Naive thymus-derived CD4-positive, alpha-beta T cell (primary cell): Measurements from ENCODE around the gene PSD4. TPM values are rescaled to one million over a fixed set of nuclear protein-coding genes. Genes with fewer than 3 reads are reported as not detected.

Source experiments
- ATAC-seq: fragments of 150-1000 bp; cut with Tn5 transposase; 2 replicates; pipeline ENCODE4 v1.10.0; 2021; ENCODE audit warnings: mild to moderate bottlenecking, moderate library complexity
- CTCF ChIA-PET: fragments of 350-600 bp; sonication (Branson Sonifier 250); formaldehyde crosslinking; loops from one replicate; lab custom pipeline; 2021; ENCODE audit warnings: antibody characterized with exemption; lab: Charles Lee
- POLR2A ChIA-PET: fragments of 350-600 bp; sonication (Branson Sonifier 250); formaldehyde crosslinking; loops from one replicate; lab custom pipeline; 2021; ENCODE audit warnings: antibody characterized with exemption, inconsistent platforms; lab: Charles Lee
- DNase-seq, 9 donors: peaks; one replicate each; pipeline versions ENCODE4 v3.0.0 to v3.0.0-alpha.2; 2020 to 2022; ENCODE audit warnings: mixed read lengths in 1 of 9
- H3K27ac ChIP-seq: one replicate; pipeline ENCODE4 v1.7.0; 2013; ENCODE audit warnings: mild to moderate bottlenecking, low read depth, low read length, moderate library complexity
- H3K27me3 ChIP-seq, 2 donors: one replicate each; pipeline ENCODE4 v1.7.0; 2013; ENCODE audit warnings: low read length in 2 of 2, mild to moderate bottlenecking in 2 of 2, moderate library complexity in 2 of 2; ENCODE audit not compliant: control insufficient read depth in 2 of 2, insufficient read depth in 2 of 2
- H3K36me3 ChIP-seq, 3 experiments: 1 replicate in 2 of 3; 2 replicates in 1 of 3; pipeline ENCODE4 v1.7.0; 2013; ENCODE audit warnings: low read length in 3 of 3, mild to moderate bottlenecking in 3 of 3, moderate library complexity in 1 of 3; ENCODE audit not compliant: insufficient read depth in 3 of 3, control insufficient read depth in 2 of 3
- H3K4me1 ChIP-seq, 2 donors: one replicate each; pipeline ENCODE4 v1.7.0; 2013; ENCODE audit warnings: low read length in 2 of 2, mild to moderate bottlenecking in 2 of 2, moderate library complexity in 1 of 2; ENCODE audit not compliant: control insufficient read depth in 2 of 2, insufficient read depth in 2 of 2
- H3K4me3 ChIP-seq: 2 replicates; pipeline ENCODE4 v1.7.0; 2013; ENCODE audit warnings: mild to moderate bottlenecking, low read length
- H3K9me3 ChIP-seq, 3 experiments: 1 replicate in 2 of 3; 2 replicates in 1 of 3; pipeline ENCODE4 v1.7.0; 2013; ENCODE audit warnings: low read length in 3 of 3; ENCODE audit not compliant: control insufficient read depth in 2 of 3
- H3K27ac Mint-ChIP-seq, 9 donors: one replicate each; pipeline ENCODE4 v1.8.0; 2020 to 2022; ENCODE audit warnings: mixed read lengths in 9 of 9, mild to moderate bottlenecking in 8 of 9, moderate library complexity in 5 of 9, inconsistent platforms in 2 of 9
- H3K27me3 Mint-ChIP-seq, 5 donors: one replicate each; pipeline ENCODE4 v1.8.0; 2021 to 2022; ENCODE audit warnings: mixed read lengths in 5 of 5, mild to moderate bottlenecking in 1 of 5
- H3K36me3 Mint-ChIP-seq, 5 donors: one replicate each; pipeline ENCODE4 v1.8.0; 2020 to 2022; ENCODE audit warnings: mixed read lengths in 5 of 5, mild to moderate bottlenecking in 3 of 5, inconsistent platforms in 1 of 5
- H3K4me1 Mint-ChIP-seq, 7 donors: one replicate each; pipeline ENCODE4 v1.8.0; 2020 to 2022; ENCODE audit warnings: mixed read lengths in 7 of 7, mild to moderate bottlenecking in 3 of 7, inconsistent platforms in 1 of 7
- H3K4me3 Mint-ChIP-seq, 10 donors: one replicate each; pipeline ENCODE4 v1.8.0; 2020 to 2022; ENCODE audit warnings: mild to moderate bottlenecking in 10 of 10, mixed read lengths in 10 of 10, moderate library complexity in 6 of 10, inconsistent platforms in 2 of 10
- H3K9me3 Mint-ChIP-seq, 11 donors: one replicate each; pipeline ENCODE4 v1.8.0; 2020 to 2022; ENCODE audit warnings: mixed read lengths in 11 of 11, mild to moderate bottlenecking in 4 of 11, inconsistent platforms in 1 of 11, moderate library complexity in 1 of 11
- intact Hi-C, 2 donors: fragments of 100-400 bp; cut with micrococcal nuclease; formaldehyde crosslinking; loops; one replicate each; pipeline ENCODE4 v1.15.1; 2023
- polyA plus RNA-seq, 2 donors: library from polyadenylated mRNA; unstranded; fragments of 300-500 nt; fragmentation: Illumina TruSeq; gene quantifications; one replicate each; pipeline ENCODE4 v1.2.3, GENCODE V29; 2021
- total RNA-seq, 6 experiments: library from RNA in 5 of 6; stranded (reverse) in 5 of 6; gene quantifications; 1 replicate in 5 of 6; 2 replicates in 1 of 6; pipeline ENCODE4 v1.2.3 and lab custom pipeline; 2021 to 2026

PSD4 gene
- total and polyA plus RNA-seq, 7 experiments from 2014 or later: 28.0 to 399 (median 112) TPM

DNA sequence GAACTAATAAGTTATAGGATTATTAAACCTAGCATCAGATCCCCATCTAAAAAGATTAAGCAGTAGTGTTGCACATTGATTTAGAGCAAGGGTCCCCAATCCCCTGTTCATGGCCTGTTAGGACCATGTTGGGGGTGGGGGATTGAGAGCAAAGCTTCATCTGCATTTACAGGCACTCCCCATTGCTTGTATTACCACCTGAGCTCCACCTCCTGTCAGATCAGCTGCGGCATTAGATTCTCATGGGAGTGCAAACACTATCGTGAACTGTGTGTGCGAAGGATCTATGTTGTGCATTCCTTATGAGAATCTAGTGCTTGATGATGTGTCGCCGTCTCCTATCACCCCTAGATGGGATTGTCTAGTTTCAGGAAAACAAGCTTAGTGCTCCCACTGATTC is 18.4 kb upstream of the PSD4 start:
- CTCF ChIA-PET: interaction anchor here (0.9 to 3.9 kb wide), 8 partner anchors 18 to 214 kb away, joined by 3 to 34 read pairs (median 4); partner anchors contain the start of gene PSD4
- no peaks in the 10 kb centered on the region for H3K9me3 Mint-ChIP-seq
- Histone ChIP-seq H3K27me3 (no peaks in the 10 kb centered on the region), H3K36me3 (no peaks in the 10 kb centered on the region), H3K27ac (no peak overlapping the region), H3K4me3 (no peak overlapping the region), H3K4me1 (peaks cover 14 to 19% of the 10 kb centered on the region in 2 donors), H3K9me3 (no peaks in the 10 kb centered on the region)
- peak overlapping the region in 1 of 10 donors; percentile 56 for H3K4me3 Mint-ChIP-seq
- no peak for DNase-seq
- H3K4me1 Mint-ChIP-seq: peaks cover 10 to 29% (median 28%) of the 10 kb centered on the region in 7 donors
- H3K27me3 Mint-ChIP-seq: peaks cover 0 to 16% (median 0%) of the 10 kb centered on the region in 5 donors
- POLR2A ChIA-PET: interaction anchor here (0.6 to 5.2 kb wide), 6 partner anchors 13 to 44 kb away, joined by 3 to 172 read pairs (median 8); partner anchors contain the start of gene PSD4
- H3K36me3 Mint-ChIP-seq: peaks cover 0 to 5% (median 0%) of the 10 kb centered on the region in 5 donors
- no peak overlapping the region for H3K27ac Mint-ChIP-seq
- intact Hi-C loops: loop anchor here (5.0 kb wide), 1 partner anchor 42 kb away; no protein-coding TSS in a partner anchor
- no peak for ATAC-seq

DNA sequence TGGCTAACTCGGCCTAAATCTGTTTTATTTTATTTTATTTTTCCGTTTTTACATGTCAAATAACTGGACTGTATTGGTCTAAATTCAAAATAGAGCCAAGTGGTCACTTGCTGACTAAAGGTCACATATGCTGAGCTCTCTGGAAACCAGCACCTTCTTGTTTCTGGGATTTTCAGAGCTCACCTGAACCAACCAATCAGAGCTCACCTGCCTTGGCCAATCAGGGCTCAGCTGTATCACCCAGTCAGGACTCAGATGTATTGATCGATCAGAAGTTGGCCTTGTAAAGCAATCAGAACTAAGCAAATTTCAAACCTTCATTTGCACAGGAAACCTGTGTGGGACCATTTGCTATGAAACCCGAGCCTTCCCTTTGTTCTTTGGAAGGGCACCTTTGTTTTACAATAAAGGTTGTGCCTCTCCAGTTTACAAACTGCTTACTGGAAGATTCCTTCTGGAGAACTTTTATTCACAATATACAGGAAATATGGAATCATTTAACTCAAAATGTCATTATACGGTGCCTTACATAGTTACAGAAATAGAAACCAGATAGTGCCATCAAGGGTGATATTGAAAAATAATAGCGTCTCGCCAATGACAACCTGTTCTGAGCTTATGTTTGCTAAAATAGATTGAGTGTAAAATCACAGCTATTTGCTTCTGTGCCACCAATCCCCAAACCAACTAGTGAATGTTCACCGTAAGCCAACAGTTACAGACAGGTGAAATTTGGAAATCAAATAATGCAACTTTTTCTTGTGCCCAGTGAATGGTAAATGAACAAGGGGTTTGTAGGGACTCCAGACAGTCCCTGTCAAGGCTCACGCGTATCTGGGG is 17.3 kb upstream of the PSD4 start:
- peak overlapping the region; percentile 52 to 93 (median 86) for H3K27ac Mint-ChIP-seq
- no peak for DNase-seq

DNA sequence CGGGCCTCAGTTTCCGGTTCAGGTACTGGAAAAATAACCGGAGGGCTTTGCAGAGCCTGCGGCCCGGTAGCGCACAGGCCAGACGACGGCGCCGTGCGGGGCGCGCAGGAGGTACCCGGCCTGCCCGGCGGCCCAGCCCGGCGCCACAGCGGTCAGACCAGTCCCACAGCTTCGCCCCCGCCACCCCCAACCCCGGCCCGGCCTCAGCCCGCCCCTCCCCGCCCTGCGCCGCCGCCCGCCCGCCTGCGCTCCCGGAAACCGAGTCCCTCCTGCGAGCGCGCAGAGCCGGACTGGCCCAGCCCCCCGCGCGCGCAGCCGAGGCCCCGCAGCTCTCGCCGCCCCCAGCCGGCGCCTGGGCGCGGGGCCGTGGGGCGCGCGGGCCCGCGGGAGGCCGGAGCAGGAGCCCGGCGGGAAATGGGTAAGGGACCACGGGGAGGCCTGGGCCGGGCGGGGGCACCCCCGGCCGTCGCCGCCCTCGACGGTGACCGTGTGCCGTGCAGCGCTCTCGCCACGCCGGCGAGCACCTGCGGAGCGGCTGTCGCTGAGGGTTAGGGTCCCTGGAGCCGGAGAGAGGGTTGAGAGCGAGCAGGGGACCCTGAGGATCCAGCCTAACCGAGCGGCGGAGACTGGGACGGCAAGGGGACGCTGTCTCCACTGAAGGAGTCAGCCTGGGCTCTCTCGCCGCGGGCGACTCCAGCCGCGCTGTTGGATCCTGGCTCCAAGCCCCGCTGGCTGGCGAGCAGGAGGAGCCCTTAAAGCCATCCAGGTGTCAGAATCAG is 16.5 kb upstream of the PSD4 start:
- CTCF ChIA-PET: interaction anchor here (1.0 to 3.9 kb wide), 7 partner anchors 10 to 213 kb away, joined by 3 to 34 read pairs (median 4); partner anchors contain the start of gene PSD4
- Histone ChIP-seq H3K9me3 (no peaks in the 10 kb centered on the region), H3K4me1 (peaks cover 14 to 20% of the 10 kb centered on the region in 2 donors), H3K36me3 (no peaks in the 10 kb centered on the region), H3K4me3 (peak overlapping the region; percentile 81), H3K27me3 (no peaks in the 10 kb centered on the region), H3K27ac (peak overlapping the region; percentile 74)
- Mint-ChIP-seq H3K27ac (peak overlapping the region; percentile 77 to 93 (median 88)), H3K36me3 (peaks cover 0 to 3% (median 0%) of the 10 kb centered on the region in 5 donors), H3K27me3 (peaks cover 0 to 11% (median 0%) of the 10 kb centered on the region in 5 donors), H3K9me3 (no peaks in the 10 kb centered on the region), H3K4me1 (peaks cover 12 to 34% (median 28%) of the 10 kb centered on the region in 7 donors), H3K4me3 (peak overlapping the region; percentile 84 to 94 (median 90))
- intact Hi-C loops: loop anchor here (2.0 to 5.0 kb wide), 2 partner anchors 19 to 40 kb away; no protein-coding TSS in a partner anchor
- peak; percentile 90 for ATAC-seq
- POLR2A ChIA-PET: interaction anchor here (0.8 to 5.2 kb wide), 12 partner anchors 9 to 231 kb away, joined by 3 to 172 read pairs (median 6); partner anchors contain the start of gene PSD4
- DNase-seq: peak in 8 of 9 donors; percentile 39 to 67 (median 53)

More for the DNA sequence above, 17.3 kb upstream of the PSD4 start:
- CTCF ChIA-PET: interaction anchor here (0.6 to 3.9 kb wide), 11 partner anchors 9 to 213 kb away, joined by 3 to 34 read pairs (median 3); partner anchors contain the start of gene PSD4
- no peaks in the 10 kb centered on the region for H3K9me3 Mint-ChIP-seq
- ATAC-seq: no peak
- H3K27ac ChIP-seq: peak overlapping the region; percentile 62
- H3K36me3 ChIP-seq: no peaks in the 10 kb centered on the region
- POLR2A ChIA-PET: interaction anchor here (0.5 to 5.2 kb wide), 14 partner anchors 8 to 230 kb away, joined by 3 to 172 read pairs (median 5); partner anchors contain the start of gene PSD4
- H3K4me1 ChIP-seq: peaks cover 14 to 19% of the 10 kb centered on the region in 2 donors
- peak overlapping the region; percentile 41 for H3K4me3 ChIP-seq
- H3K27me3 ChIP-seq: no peaks in the 10 kb centered on the region
- peaks cover 12 to 30% (median 28%) of the 10 kb centered on the region in 7 donors for H3K4me1 Mint-ChIP-seq
- peak overlapping the region; percentile 78 to 90 (median 86) for H3K4me3 Mint-ChIP-seq
- peaks cover 0 to 16% (median 0%) of the 10 kb centered on the region in 5 donors for H3K27me3 Mint-ChIP-seq
- intact Hi-C loops: loop anchor here (1.0 to 5.0 kb wide), 4 partner anchors 17 to 41 kb away; partner anchors contain the start of gene PSD4 (in 1 of the 2)
- peaks cover 0 to 5% (median 0%) of the 10 kb centered on the region in 5 donors for H3K36me3 Mint-ChIP-seq
- H3K9me3 ChIP-seq: no peaks in the 10 kb centered on the region

DNA sequence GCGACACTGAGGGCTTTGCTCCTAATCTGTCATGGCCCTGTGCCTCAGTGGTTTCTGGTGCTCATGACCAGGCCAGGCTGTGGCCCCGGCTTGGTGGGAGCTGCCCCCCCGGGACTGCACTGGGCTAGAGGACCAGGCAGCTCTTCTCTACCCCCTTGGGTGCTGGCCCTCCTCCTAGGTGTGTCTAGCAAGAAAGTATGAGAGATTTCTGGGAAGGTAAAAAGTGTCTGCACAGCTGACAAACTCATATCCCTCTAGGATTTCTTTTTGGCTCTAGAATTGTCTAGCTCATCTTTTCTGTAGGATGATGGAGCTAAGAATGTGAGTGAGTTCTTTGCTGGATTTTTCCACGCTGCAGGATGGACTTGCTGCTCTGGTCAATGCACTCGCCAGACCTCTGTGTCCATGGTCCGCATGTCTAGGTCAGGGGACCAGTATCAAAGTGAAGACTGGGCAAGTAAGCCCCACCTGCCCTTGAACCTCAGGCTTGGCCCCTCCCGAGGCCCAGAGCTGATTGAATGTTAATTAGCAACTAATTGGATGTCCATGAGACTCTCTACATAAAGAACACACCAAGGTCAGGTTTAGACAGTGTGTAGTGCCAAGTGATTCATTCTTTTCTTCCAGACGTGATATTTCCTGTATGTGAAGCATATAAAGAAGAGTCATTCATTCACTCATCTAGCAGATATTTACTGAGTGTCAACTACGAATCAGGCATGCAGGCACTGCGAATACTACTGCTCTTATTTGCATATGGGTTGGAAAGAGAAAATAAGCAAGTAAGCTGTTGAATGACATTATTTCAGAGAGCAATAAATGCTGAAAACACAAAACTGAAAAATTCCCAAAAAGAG is 15.6 kb upstream of the PSD4 start:
- no peak for DNase-seq
- ChIA-PET POLR2A (interaction anchor here (0.8 to 5.2 kb wide), 8 partner anchors 9 to 41 kb away, joined by 6 to 172 read pairs (median 7); partner anchors contain the start of gene PSD4), CTCF (interaction anchor here (0.8 to 3.9 kb wide), 11 partner anchors 9 to 45 kb away, joined by 3 to 34 read pairs (median 4); partner anchors contain the start of gene PSD4)
- Histone ChIP-seq H3K27ac (peak overlapping the region; percentile 74), H3K36me3 (no peaks in the 10 kb centered on the region), H3K4me1 (peaks cover 14 to 28% of the 10 kb centered on the region in 2 donors), H3K4me3 (peak overlapping the region; percentile 81), H3K27me3 (no peaks in the 10 kb centered on the region), H3K9me3 (no peaks in the 10 kb centered on the region)
- intact Hi-C loops: loop anchor here (1.0 to 5.0 kb wide), 5 partner anchors 9 to 39 kb away; partner anchors contain the start of gene PSD4 (in 1 of the 2)
- no peak for ATAC-seq
- Mint-ChIP-seq H3K27me3 (peaks cover 0 to 11% (median 0%) of the 10 kb centered on the region in 5 donors), H3K4me3 (peak overlapping the region; percentile 84 to 94 (median 90)), H3K36me3 (peaks cover 0 to 3% (median 0%) of the 10 kb centered on the region in 5 donors), H3K4me1 (peaks cover 21 to 43% (median 36%) of the 10 kb centered on the region in 7 donors), H3K9me3 (no peaks in the 10 kb centered on the region), H3K27ac (peak overlapping the region; percentile 77 to 93 (median 89))

DNA sequence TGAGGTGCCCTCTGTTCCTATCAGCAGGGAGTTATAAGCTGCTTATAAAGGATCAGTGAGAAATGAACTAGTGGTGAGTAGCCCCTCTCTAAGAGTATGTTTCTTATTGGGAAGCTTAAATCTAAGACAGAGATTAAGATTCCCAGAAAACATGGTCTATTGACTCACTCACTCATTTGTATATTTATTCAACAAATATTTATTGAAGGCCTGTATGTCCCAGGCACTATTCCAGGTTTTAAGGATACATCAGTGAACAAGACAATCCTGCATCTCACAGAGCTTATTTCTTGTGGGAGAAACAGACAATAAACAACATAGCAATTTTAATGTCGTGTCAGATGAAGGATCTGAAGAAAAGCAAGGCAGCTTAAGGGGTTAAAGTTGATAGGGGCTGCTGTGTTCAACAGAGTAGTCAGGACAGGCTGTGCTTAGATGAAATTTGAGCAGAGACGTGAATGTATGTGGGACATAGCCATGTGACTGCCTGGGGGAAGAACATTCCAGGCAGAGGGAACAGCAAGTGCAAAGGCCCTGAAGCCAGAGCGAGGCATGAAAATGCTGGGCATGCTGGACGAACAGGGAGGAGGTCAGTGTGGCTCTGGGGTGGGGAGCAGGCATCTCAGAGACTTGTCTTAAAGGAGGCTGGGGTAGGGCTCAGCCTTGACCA is 14.8 kb upstream of the PSD4 start:
- ChIA-PET CTCF (interaction anchor here (0.8 to 3.9 kb wide), 8 partner anchors 9 to 41 kb away, joined by 3 to 29 read pairs (median 4); partner anchors contain the start of gene PSD4), POLR2A (interaction anchor here (0.8 to 5.2 kb wide), 5 partner anchors 11 to 25 kb away, joined by 3 to 172 read pairs (median 6); partner anchors contain the start of gene PSD4)
- Histone ChIP-seq H3K4me3 (no peak overlapping the region), H3K9me3 (no peaks in the 10 kb centered on the region), H3K27ac (no peak overlapping the region), H3K27me3 (no peaks in the 10 kb centered on the region), H3K36me3 (no peaks in the 10 kb centered on the region), H3K4me1 (peaks cover 14 to 28% of the 10 kb centered on the region in 2 donors)
- Mint-ChIP-seq H3K27me3 (peaks cover 0 to 11% (median 0%) of the 10 kb centered on the region in 5 donors), H3K27ac (peak overlapping the region in 6 of 9 donors; percentile 21 to 92 (median 60)), H3K4me1 (peaks cover 22 to 45% (median 39%) of the 10 kb centered on the region in 7 donors), H3K36me3 (peaks cover 0 to 3% (median 0%) of the 10 kb centered on the region in 5 donors), H3K9me3 (no peaks in the 10 kb centered on the region), H3K4me3 (peak overlapping the region in 7 of 10 donors; percentile 84 to 94 (median 89))
- intact Hi-C loops: loop anchor here (1.0 to 5.0 kb wide), 4 partner anchors 8 to 38 kb away; partner anchors contain the start of gene PSD4 (in 1 of the 2)
- DNase-seq (no peak), ATAC-seq (no peak)
